Activated T-helper 1 cell treated with Interleukin-2 at 50 U/mL for 16 hours (primary cell): ENCODE measurements around the gene RPL41.
"Not testable (repeated sequence)": the region's sequence is repeated elsewhere in the genome, so short reads cannot be mapped to it uniquely, and the experiment has no call there.

ENCODE experiments used
- DNase-seq: peaks from one replicate; pipeline ENCODE4 v3.0.0-alpha.2; 2020; ENCODE audit warnings: low read depth

The RPL41 gene

GRCh38 chr12:56103066-56103711, 13.2 kb upstream of the RPL41 start:
- DNase-seq = no peak

GRCh38 chr12:56103823-56104108, 12.7 kb upstream of the RPL41 start:
- DNase-seq = no peak

GRCh38 chr12:56104109-56104814, 12.2 kb upstream of the RPL41 start, which contains the start of gene PA2G4:
PA2G4 (plus strand) TSS chr12:56104559; CDS start chr12:56104738, 179 bp downstream.
- peak; percentile 95 for DNase-seq

- DNase-seq = no peak
Measured at GRCh38 chr12:56104815-56105608, 11.4 kb upstream of the RPL41 start.

- no peak for DNase-seq
Measured at GRCh38 chr12:56105609-56105902, 10.9 kb upstream of the RPL41 start.

- DNase-seq = no peak
Measured at GRCh38 chr12:56107242-56107641, 9.2 kb upstream of the RPL41 start.

GRCh38 chr12:56110571-56110970, 5.9 kb upstream of the RPL41 start:
- no peak for DNase-seq

- no peak for DNase-seq
Measured at GRCh38 chr12:56114084-56114483, 2.3 kb upstream of the RPL41 start.

- DNase-seq = no peak
Measured at GRCh38 chr12:56115329-56115728, 1.1 kb upstream of the RPL41 start.

- not testable (repeated sequence) for DNase-seq
Measured at GRCh38 chr12:56117082-56117706, 761 bp downstream of the RPL41 start.

GRCh38 chr12:56117778-56118687, 1.6 kb downstream of the RPL41 start, which contains the start of gene ZC3H10:
ZC3H10 (plus strand) TSS chr12:56118266; CDS start chr12:56120563, 2,297 bp downstream.
- DNase-seq = peak; percentile 93

GRCh38 chr12:56118688-56119357, 2.4 kb downstream of the RPL41 start:
- no peak for DNase-seq

GRCh38 chr12:56119361-56119796, 2.9 kb downstream of the RPL41 start:
- DNase-seq = peak; percentile 36

GRCh38 chr12:56120158-56120846, 3.9 kb downstream of the RPL41 start:
- no peak for DNase-seq

- no peak for DNase-seq
Measured at GRCh38 chr12:56121204-56121870, 4.9 kb downstream of the RPL41 start.

GRCh38 chr12:56122637-56123036, 6.2 kb downstream of the RPL41 start:
- DNase-seq = no peak

GRCh38 chr12:56124133-56124532, 7.7 kb downstream of the RPL41 start:
- no peak for DNase-seq

- no peak for DNase-seq
Measured at GRCh38 chr12:56126732-56127239, 10.4 kb downstream of the RPL41 start.

GRCh38 chr12:56127485-56127887, 11.1 kb downstream of the RPL41 start:
- no peak for DNase-seq
